ENCODE data around the gene ECI1.
A peak's percentile ranks its signal among the peaks of the same experiment; 100 is the strongest.

Gene ECI1

GRCh38 chr16:2251296-2252111 lies at the start of gene ECI1:
TSS of gene ECI1 (minus strand) at chr16:2251587. CDS start at chr16:2251566, 21 bp downstream.
- DNase-seq (ENCODE audit: low spot score), result peak; percentile 95

- DNase-seq (ENCODE audit: low spot score), result no peak
These were observed 48.5 kb upstream of the ECI1 start for GRCh38 chr16:2299915-2300192.

DNA sequence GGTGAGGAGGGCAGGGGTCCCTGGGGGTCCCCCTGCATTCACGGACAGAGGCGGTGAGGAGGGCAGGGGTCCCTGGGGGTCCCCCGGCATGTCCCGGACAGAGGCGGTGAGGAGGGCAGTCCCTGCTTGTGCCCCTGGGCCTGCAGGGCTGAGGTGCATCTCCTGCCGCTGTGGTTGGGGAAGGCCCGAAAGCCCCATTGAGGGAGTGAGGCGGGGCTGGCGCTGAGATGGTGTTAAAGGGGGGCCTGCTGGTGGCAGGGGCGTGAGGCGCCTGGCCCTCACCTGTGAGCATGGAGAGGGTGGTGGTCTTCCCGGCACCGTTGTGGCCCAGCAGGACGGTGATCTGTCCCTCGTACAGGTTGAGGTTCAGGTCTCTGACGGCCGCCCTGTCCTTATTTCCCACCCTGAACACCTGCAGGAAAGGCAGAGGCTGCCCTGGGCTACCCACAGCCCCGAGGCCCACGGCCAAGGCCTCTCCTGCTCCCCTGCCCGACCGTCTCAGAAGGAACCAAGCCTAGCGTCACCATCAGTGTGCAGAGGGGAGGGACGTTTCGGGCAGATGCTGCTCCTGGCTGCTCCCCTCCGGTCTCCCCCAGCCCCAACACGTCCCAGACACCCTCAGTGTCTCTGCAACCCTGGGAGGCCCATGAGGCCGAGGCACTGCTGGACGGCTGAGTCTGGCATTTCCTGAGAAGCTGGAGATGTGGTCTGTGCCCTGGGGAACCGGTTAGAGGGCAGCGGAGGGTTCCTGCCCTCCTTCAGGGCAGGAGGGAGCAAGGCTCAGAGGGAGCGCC lies 47.9 kb upstream of the ECI1 start:
- no peak for DNase-seq (ENCODE audit: low spot score)

- no peak for DNase-seq (ENCODE audit: low spot score)
These were observed 47.2 kb upstream of the ECI1 start for GRCh38 chr16:2298621-2299020.

- no peak for DNase-seq (ENCODE audit: low spot score)
These were observed 46.1 kb upstream of the ECI1 start for GRCh38 chr16:2297506-2297860.

DNA sequence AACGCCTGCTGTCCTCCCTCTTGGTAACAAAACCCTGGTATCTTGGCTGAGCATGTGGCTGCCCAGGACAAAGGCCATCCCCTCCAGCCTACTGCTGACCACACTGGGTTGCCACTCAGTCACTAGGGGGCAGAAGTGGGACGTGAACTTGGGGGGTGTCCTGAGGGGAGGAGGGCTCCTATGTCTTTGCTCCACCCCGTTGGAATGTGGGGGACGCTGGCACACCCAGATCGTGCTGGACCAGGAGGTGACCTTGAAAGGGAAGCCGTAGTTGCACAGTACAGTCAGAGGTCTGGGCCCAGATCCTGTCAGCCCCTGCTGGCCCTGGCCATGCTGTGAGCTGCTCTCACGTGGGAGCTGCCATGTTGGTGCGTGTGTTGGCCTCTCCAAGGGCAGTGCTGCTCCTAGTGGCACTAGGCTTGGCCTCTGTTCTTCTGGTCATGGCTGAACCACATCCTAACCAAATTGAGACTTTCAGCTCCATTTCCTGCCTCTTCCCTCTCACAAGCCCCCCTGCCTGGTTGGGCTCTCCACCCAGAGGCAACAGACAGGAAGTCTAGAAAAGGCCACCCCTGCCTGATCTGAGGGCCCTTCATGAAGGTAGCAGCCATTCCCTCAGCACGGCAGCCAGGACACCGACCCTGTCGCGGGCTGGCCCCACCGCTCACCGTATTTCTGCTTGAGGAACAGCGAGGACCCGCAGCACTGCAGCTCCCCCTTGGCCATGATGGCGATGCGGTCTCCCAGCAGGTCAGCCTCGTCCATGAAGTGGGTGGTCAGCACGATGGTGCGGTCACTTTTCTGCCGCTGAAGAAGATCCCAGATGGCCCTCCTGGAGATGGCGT lies 45.5 kb upstream of the ECI1 start:
- peak; percentile 8 for DNase-seq (ENCODE audit: low spot score)

GRCh38 chr16:2295056-2295798 lies 43.8 kb upstream of the ECI1 start:
- no peak for DNase-seq (ENCODE audit: low spot score)

DNA sequence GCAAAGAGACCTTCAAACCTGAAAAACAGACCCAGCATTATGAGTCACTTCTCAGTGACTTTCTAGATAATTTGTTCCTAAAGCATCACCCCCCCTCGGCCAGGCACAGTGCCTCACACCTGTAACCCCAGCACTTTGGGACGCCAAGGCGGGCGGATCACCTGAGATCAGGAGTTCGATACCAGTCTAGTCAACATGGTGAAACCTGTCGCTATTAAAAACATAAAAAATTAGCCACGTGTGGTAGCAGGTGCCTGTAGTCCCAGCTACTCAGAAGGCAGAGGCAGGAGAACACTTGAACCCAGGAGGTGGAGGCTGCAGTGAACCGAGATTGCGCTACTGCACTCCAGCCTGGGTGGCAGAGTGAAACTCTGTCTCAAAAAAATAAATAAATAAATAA lies 40.8 kb upstream of the ECI1 start:
- DNase-seq (ENCODE audit: low spot score), result no peak

DNA sequence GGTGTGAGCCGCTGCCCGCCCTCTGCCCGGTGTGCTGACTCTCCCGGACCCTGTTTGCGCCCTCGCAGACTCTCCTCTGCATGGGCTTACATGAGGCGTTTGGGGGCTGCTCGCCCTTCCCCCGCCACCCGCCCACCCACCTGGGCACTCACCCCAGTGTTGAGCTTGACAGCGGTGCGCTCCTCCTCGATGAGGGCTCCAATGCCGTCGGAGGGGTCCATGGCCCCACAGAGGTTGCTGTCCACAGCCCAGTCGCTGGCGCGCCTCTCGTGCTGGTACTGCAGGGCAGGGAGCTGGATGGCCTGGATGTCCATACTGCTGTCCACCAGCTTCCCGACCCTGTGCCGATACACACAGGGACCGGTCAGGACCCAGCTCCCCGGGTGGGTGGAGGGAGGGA lies 37.9 kb upstream of the ECI1 start:
- no peak for DNase-seq (ENCODE audit: low spot score)

DNA sequence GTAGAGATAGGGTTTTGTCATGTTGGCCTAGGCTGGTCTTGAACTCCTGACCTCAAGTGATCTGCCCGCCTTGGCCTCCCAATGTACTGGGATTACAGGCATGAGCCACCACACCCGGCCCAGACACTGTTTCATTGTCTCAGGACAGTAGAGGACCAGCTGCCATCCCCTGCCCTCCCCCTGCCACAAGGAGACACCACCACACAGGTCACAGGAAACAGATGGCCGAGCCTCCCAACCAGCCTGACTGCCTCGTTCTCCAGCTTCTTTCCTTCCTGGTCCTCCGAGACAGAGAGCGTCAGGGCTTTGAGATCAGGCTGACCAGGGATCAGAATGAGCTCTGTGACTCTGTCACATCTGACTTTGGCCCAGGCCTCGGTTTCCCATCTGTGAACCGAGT lies 37.3 kb upstream of the ECI1 start:
- no peak for DNase-seq (ENCODE audit: low spot score)

DNA sequence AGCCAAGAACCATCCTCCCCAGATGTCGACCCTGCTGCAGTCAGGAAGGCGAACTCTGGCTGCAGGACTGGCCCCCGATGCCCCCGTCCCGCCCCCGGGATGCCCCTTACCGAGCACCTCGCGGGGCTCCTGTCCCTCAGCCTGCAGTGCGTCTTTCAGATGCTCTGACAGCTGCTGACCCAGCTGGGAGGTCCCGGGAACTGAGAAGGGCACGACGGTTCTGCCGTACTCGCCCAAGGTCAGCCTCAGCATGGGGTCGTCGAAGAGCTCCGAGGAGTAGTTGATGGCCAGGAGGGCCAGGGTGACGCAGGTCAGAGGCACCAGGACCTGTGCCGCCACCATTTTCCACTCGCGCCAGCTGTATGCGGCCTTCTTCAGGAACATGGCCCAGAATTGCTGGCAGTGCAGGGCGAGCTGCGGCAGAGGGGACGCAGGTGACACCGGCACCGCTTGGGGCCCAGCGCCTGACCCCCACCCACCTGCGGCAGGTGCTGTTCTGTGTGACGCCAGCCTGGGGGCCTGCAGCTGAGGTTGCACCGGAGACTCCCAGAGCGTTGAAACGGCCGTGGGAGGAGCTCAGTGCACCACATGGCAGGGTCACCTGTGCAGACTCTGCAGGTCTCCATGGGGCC lies 36.6 kb upstream of the ECI1 start:
- no peak for DNase-seq (ENCODE audit: low spot score)

- no peak for DNase-seq (ENCODE audit: low spot score)
These were observed 35.2 kb upstream of the ECI1 start for GRCh38 chr16:2286550-2286949.

DNA sequence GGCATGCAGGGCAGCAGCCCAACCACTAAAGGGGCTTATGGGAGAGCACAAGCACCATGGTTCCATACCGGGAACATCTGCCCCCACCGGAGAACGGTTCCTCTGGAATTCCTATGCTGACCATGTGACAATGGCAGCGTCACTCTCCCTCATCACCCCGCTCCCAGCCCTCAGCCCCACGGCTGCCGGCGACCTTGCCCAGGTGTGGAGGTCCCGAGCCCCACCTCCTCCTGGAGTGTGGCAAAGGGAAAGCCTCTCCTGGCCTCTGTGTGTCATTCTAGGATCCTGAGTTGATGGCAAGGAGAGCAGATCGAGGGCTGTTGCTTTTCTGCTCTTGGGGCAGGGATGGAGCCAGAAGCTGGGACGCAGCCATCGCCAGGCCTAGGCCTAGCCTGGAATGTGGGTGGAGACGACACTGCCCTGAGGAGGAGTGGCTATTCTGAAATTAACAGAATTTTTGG lies 34.4 kb upstream of the ECI1 start:
- no peak for DNase-seq (ENCODE audit: low spot score)

DNA sequence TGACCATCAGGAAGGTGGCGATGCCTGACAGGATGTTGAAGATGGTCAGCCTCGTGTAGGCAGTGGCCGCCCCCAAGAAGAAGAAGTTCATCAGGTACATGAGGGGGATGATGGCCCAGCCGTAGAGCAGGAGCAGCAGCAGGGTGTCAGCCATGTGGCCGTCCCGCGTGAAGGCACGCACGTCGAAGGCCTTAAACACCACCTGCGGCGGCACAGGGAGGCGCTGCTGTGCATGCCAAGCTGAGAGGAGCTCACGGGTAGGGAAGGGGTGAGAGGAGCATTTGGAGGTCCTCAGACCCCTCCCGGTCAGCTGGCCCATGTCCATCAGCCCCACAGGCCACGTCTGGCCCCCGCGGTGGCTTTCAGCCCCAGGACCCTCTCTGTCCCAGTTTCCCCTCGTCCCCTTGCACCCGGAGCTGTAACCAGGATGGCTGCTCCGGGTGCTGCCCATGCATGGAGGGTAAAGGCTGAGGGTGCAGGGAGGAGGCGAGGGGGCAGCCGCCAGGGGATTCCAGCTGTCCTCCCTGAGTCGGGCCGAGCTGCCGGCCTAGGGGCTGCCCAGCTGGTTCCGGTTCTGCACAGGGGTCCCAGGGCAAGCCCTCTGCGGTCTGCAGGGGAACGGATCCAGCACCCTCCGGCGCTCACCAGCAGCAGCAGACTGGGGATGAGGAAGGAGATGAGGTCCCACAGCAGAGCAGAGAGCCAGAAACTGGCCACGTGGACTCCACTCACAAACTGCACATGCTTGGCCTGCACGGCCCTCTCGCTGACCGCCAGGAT lies 33.6 kb upstream of the ECI1 start:
- no peak for DNase-seq (ENCODE audit: low spot score)

DNA sequence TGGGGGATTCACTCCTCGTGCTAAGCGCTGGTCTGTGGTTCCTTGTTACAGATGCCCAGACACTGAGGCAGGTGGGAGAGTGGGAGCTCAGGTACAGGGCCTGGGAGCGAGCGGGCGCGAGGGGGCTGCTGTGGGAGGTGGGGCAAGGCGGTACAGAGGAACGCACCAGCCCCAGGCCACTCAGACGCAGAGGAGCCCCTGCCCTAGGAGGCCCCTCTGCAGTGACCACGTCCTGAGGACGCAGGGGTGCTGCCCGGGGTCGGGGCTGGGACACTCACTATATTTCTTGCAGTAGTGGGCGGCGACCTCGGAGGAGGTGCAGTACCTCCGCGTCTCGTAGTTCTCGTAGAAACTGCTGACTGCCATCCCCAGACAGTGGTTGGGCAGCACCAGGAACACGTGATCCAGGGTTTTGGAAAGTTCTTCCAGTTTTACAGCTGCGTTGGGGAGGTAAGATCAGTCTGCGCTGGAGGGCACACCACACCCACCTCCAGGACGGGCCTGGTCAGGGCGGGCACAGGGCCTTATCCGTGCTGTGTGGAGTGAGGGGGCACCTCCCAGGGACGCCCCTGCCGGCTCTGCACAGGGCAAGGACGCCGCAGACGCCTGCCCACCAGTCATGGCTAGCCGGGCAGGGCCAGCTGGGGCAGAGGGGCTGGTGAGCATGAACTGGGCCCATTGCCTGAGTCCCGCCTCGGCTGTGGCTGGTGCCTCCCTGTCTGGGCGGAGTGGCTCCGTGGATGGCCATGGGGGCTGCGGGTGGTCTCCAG lies 32.8 kb upstream of the ECI1 start:
- no peak for DNase-seq (ENCODE audit: low spot score)

GRCh38 chr16:2282866-2283555 lies 31.6 kb upstream of the ECI1 start:
- DNase-seq (ENCODE audit: low spot score), result no peak

GRCh38 chr16:2282262-2282661 lies 30.9 kb upstream of the ECI1 start:
- DNase-seq (ENCODE audit: low spot score), result no peak

- no peak for DNase-seq (ENCODE audit: low spot score)
These were observed 29.7 kb upstream of the ECI1 start for GRCh38 chr16:2280981-2281542.

DNA sequence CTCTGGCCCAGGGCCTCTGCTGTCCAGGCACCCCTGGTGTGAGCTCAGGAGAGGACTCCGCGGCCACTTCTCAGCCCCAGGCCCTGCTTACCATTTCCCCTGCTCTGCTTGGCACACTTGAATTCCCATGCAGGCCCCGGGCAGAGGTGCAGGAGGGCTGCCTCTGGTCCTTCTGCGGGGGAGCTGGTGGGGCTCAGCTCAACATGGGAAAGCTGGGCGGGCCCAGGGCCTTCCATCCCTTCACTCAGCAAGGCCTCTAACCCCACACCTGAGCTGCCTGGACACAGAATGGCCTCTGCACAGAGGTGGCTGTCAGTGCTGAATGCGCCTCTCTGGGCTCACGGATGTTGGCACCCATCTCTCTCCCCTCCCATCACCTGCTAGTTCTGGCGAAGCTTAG lies 29.1 kb upstream of the ECI1 start:
- no peak for DNase-seq (ENCODE audit: low spot score)
